ENCODE measurements around the gene KCNK4.

KCNK4 gene

DNA sequence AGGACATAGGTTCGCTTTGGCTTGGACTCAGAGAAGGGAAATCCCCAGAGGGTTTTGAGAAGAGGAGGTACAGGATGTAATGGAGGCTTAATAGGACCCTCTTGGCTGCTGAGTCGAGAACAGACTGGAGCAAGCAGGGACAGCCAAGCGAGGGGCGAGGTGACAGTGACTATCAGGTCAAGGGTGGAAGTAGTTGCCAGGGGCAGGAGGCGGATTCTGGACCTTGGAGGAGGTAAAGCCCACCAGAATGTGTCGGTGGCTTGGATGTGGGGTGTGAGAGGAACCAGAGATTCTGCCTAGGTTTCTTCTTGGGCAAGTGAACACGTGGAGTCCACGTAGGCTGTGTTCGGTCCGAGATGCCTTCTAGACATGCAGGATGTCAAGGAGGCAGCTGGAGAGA, 21.8 kb downstream of the KCNK4 start:
- no peak overlapping the region for H3K9ac ChIP-seq (ENCODE audit: low read depth, low read length, poor library complexity, severe bottlenecking)
- peaks cover 7% of the 10 kb centered on the region; the same call in 1 of the 2 replicates for H3F3A ChIP-seq (ENCODE audit: low read depth)
- no peak overlapping the region for H3K4me3 ChIP-seq (ENCODE audit: low read length, poor library complexity, severe bottlenecking)
- no peak overlapping the region for H3K4me2 ChIP-seq (ENCODE audit: low read depth, low read length, poor library complexity, severe bottlenecking)
- H3K9me2 ChIP-seq (replicated peaks; ENCODE audit: low read depth, low read length), result no peaks in the 10 kb centered on the region
- no peak for TF ChIP-seq EZH2phosphoT487 (IDR thresholded peaks at IDR 0.05; ENCODE audit: borderline replicate concordance)
- TF ChIP-seq, protein P1, sequence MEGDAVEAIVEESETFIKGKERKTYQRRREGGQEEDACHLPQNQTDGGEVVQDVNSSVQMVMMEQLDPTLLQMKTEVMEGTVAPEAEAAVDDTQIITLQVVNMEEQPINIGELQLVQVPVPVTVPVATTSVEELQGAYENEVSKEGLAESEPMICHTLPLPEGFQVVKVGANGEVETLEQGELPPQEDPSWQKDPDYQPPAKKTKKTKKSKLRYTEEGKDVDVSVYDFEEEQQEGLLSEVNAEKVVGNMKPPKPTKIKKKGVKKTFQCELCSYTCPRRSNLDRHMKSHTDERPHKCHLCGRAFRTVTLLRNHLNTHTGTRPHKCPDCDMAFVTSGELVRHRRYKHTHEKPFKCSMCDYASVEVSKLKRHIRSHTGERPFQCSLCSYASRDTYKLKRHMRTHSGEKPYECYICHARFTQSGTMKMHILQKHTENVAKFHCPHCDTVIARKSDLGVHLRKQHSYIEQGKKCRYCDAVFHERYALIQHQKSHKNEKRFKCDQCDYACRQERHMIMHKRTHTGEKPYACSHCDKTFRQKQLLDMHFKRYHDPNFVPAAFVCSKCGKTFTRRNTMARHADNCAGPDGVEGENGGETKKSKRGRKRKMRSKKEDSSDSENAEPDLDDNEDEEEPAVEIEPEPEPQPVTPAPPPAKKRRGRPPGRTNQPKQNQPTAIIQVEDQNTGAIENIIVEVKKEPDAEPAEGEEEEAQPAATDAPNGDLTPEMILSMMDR (conservative IDR thresholded peaks at IDR 0.05; ENCODE audit: low read length), result no peak
- no peaks in the 10 kb centered on the region for H3K27me3 ChIP-seq (ENCODE audit: insufficient read depth, low read length, poor library complexity, severe bottlenecking)
- H4K20me1 ChIP-seq (ENCODE audit: insufficient read depth, low read length, poor library complexity, severe bottlenecking), result peaks cover 12% of the 10 kb centered on the region
- no peaks in the 10 kb centered on the region for H3K4me1 ChIP-seq (ENCODE audit: insufficient read depth, low read length, poor library complexity, severe bottlenecking)
- H2AFZ ChIP-seq (ENCODE audit: low read length), result no peak overlapping the region
- peaks cover 7% of the 10 kb centered on the region; the same call in 1 of the 2 replicates for H3K36me3 ChIP-seq (ENCODE audit: insufficient read depth, low read length)
- H3K79me2 ChIP-seq (ENCODE audit: insufficient read depth, low read length), result peaks cover 38% of the 10 kb centered on the region
- H3K9me3 ChIP-seq (ENCODE audit: insufficient read depth, low read depth, low read length), result no peaks in the 10 kb centered on the region

DNA sequence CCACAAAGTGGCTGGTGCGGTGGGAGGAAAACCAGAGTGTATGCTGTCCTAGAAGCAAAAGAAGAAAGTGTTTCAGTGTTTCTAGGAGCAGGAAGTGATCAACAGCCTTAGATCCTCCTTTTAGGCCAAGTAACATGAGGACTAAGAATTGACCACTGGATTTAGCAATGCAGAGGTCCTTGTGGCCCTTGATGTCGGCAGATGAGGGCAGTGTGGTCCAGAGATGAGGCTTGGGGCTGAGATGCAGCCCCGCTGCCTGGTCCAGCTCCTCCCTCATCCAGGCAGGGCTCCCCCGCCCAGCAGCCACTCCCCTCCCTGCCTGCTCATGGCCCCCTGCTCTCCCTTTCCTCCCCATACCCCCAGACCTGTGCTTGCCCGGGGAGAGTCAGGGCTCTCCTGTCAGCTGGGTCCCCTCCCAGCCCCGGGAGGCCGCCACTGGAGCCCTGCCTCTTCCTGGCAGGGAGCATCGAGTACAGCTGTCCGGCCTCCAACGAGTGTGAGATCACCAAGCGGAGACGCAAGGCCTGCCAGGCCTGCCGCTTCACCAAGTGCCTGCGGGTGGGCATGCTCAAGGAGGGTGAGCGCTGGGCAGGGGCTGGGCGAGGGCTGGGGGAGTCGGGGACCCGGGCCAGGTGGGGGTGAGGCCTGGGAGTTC, 22.5 kb downstream of the KCNK4 start:
- TF ChIP-seq, protein P1 (conservative IDR thresholded peaks at IDR 0.05; ENCODE audit: low read length), result no peak
- no peak for TF ChIP-seq EZH2phosphoT487 (IDR thresholded peaks at IDR 0.05; ENCODE audit: borderline replicate concordance)
- Histone ChIP-seq H3F3A (ENCODE audit: low read depth) (peaks cover 7% of the 10 kb centered on the region; the same call in 1 of the 2 replicates), H3K9ac (ENCODE audit: low read depth, low read length, poor library complexity, severe bottlenecking) (no peak overlapping the region), H2AFZ (ENCODE audit: low read length) (no peak overlapping the region), H3K9me2 (replicated peaks; ENCODE audit: low read depth, low read length) (no peaks in the 10 kb centered on the region), H3K27me3 (ENCODE audit: insufficient read depth, low read length, poor library complexity, severe bottlenecking) (no peaks in the 10 kb centered on the region), H3K4me1 (ENCODE audit: insufficient read depth, low read length, poor library complexity, severe bottlenecking) (peaks cover 3% of the 10 kb centered on the region), H3K9me3 (ENCODE audit: insufficient read depth, low read depth, low read length) (no peaks in the 10 kb centered on the region), H4K20me1 (ENCODE audit: insufficient read depth, low read length, poor library complexity, severe bottlenecking) (peaks cover 12% of the 10 kb centered on the region), H3K4me3 (ENCODE audit: low read length, poor library complexity, severe bottlenecking) (no peak overlapping the region), H3K79me2 (ENCODE audit: insufficient read depth, low read length) (peaks cover 39% of the 10 kb centered on the region; the same call in 1 of the 2 replicates), H3K4me2 (ENCODE audit: low read depth, low read length, poor library complexity, severe bottlenecking) (no peak overlapping the region), H3K36me3 (ENCODE audit: insufficient read depth, low read length) (peaks cover 7% of the 10 kb centered on the region; the same call in 1 of the 2 replicates)

DNA sequence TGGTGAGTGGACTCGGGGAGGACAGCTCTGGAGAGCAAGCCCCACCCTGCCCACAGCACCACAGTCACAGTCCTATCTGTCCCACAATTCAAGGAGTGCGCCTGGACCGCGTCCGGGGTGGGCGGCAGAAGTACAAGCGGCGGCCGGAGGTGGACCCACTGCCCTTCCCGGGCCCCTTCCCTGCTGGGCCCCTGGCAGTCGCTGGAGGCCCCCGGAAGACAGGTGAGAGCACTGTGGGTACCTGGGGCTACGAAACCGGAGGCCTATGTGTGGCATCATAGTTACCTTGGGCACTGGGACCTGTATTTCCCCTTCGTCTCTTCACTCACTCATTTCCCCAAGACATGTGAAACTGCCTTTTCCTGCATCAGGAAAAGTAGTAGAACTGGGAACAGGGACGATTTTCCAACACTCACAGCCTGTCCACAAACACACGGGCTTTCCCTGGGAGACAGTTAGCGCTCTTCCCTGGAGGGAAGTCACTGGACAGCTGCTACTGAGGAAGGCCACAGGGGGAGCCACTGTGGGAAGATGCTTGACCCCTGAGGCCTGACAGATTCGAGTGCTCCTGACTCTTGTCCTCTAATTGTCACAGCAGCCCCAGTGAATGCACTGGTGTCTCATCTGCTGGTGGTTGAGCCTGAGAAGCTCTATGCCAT, 23.2 kb downstream of the KCNK4 start:
- peaks cover 8% of the 10 kb centered on the region for H3K4me1 ChIP-seq (ENCODE audit: insufficient read depth, low read length, poor library complexity, severe bottlenecking)
- H2AFZ ChIP-seq (ENCODE audit: low read length), result no peak overlapping the region
- no peaks in the 10 kb centered on the region for H3K27me3 ChIP-seq (ENCODE audit: insufficient read depth, low read length, poor library complexity, severe bottlenecking)
- H3K4me3 ChIP-seq (ENCODE audit: low read length, poor library complexity, severe bottlenecking), result no peak overlapping the region
- TF ChIP-seq EZH2phosphoT487 (IDR thresholded peaks at IDR 0.05; ENCODE audit: borderline replicate concordance), result no peak
- TF ChIP-seq, protein P1 (conservative IDR thresholded peaks at IDR 0.05; ENCODE audit: low read length), result peak; percentile 29; the same call in 1 of the 2 replicates
- H3K9me3 ChIP-seq (ENCODE audit: insufficient read depth, low read depth, low read length), result no peaks in the 10 kb centered on the region
- no peak overlapping the region for H3K9ac ChIP-seq (ENCODE audit: low read depth, low read length, poor library complexity, severe bottlenecking)
- peaks cover 7% of the 10 kb centered on the region; the same call in 1 of the 2 replicates for H3F3A ChIP-seq (ENCODE audit: low read depth)
- peaks cover 12% of the 10 kb centered on the region for H4K20me1 ChIP-seq (ENCODE audit: insufficient read depth, low read length, poor library complexity, severe bottlenecking)
- peaks cover 7% of the 10 kb centered on the region; the same call in 1 of the 2 replicates for H3K36me3 ChIP-seq (ENCODE audit: insufficient read depth, low read length)
- H3K79me2 ChIP-seq (ENCODE audit: insufficient read depth, low read length), result peaks cover 45% of the 10 kb centered on the region
- no peak overlapping the region for H3K4me2 ChIP-seq (ENCODE audit: low read depth, low read length, poor library complexity, severe bottlenecking)
- H3K9me2 ChIP-seq (replicated peaks; ENCODE audit: low read depth, low read length), result no peaks in the 10 kb centered on the region

Measured in Loucy (cell line).